Mucosa of gallbladder (tissue), 1 donor: ENCODE measurements around the gene POLA1. TPM values are rescaled to one million over a fixed set of nuclear protein-coding genes. Genes with fewer than 3 reads are reported as not detected.

Experiments used
- DNase-seq: peaks from one replicate; pipeline ENCODE4 v3.0.0-alpha.2; 2020; ENCODE audit warnings: low spot score
- total RNA-seq: library from RNA; stranded (reverse); gene quantifications from one replicate; pipeline ENCODE4 v1.2.1, GENCODE V29; 2021
- donor health status: DM: no; HTN: no; CAD: no.

The POLA1 gene
- total RNA-seq, 1 donor from 2014 or later, result 7.8 TPM

DNA sequence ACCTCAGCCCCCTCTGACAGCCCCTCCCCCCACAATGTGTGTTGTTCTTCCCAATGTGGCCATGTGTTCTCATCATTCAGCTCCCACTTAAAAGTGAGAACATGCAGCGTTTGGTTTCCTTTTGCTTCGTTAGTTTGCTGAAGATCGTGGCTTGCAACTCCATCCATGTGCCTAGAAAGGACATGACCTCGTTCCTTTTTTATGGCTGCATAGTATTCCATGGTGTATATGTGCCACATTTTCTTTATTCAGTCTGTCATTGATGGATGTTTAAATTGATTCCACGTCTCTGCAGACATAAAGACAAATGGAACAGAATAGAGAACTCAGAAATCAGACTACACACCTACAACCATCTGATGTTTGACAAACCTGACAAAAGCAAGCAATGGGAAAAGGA lies 276.1 kb downstream of the POLA1 start:
- no peak for DNase-seq

DNA sequence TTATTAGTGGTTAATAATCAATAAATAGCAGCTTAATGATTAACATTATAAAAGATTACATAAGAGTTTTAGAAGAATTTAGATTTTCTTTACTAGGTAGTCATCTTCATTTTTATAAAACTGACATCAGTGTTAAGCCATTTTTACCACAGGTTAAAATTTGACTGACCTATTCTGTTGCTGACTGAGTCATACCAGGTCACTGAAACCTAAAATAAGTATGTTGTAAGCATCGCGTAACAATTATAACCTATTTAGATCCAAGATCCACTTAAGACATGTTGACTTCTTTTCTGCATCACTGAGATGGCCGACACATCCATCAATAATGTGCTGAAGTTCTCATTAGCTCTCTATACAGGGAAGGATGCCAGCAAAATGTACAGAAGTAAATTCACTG lies 285.4 kb downstream of the POLA1 start:
- DNase-seq, result no peak

DNA sequence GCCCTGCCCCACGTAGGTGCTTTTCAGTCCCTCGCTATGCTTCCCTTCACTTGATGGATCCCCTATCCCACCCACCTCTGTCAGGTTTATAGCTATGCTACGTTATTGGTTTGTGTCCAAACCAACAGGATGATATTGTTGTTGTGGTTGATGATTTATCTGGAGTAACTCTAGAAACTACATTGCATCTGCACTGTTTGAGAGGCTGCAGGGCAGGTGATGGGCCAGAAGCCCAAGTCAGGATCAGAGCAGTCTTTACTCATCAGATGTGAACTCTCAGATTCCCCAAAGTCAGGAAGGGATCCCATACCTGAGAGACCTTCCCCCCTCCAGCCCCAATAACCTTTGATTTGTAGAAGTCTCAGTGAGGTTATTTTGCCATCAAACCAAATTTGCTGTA lies 287.3 kb downstream of the POLA1 start:
- no peak for DNase-seq

DNA sequence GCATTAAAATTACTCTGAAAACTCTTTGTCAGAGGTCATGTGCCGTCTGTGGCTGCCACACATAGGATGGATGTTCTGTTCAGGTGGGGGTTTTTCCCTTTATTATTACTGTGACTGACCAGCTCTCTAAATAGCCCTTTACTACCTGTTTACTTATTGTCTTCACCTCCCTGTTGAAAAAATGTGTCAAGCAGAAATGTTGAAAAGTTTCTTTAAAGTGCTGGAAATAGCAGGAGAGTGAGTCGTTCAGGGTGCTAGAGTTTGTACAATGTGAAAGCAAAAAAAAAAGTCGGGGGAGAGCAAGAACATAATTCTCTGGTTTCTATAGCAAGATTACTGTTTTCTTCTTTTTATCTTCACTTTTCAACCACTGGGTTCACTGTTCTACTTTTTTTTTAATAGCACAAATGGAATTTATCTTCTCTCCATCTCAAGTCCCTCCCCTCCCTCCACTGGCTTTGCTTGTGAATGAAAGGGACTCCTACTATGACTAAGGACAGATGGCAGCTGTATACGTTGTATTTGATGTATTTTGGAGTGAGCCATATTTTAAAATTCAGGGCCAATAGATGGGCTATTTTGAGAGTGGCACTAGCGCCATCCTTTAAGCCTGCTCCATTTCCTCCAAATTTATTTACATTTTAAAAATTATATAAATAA lies 288.7 kb downstream of the POLA1 start:
- no peak for DNase-seq

DNA sequence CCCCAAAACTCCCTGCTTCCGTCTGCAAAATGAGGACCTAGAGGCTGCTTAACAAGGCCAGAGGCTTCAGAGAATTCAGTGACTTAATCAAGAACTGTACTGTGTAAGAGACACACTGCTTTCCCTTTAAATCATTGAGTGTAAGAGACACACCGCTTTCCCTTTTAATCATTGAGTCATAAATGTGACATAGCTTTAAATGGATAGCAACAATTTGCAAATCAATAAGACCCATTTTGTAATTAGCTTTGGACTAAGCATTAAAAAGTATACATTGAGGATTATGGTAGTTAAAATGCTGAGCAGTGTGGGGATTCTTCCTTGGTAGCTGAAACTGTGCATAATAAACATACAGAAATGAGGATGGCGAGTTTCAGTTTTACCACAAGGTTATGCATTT lies 290.2 kb downstream of the POLA1 start:
- DNase-seq, result no peak

DNA sequence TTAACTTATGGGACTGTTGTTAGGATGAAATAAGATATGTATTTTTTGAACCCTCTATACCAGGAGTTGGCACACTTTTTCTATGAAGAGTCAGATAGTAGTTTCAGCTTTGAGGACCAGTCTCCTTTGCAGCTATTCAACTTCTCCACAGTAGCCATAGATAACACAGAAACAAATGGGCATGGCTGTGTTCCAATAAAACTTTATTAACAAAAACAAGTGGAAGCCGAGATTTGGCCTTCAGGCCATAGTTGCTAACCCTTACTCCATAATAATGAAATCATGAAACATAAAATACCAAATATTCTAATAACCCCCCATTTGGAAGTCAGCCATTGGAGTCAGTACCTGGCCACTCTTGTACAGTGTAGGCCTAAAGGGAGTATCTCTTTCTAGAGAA lies 291.4 kb downstream of the POLA1 start:
- no peak for DNase-seq

DNA sequence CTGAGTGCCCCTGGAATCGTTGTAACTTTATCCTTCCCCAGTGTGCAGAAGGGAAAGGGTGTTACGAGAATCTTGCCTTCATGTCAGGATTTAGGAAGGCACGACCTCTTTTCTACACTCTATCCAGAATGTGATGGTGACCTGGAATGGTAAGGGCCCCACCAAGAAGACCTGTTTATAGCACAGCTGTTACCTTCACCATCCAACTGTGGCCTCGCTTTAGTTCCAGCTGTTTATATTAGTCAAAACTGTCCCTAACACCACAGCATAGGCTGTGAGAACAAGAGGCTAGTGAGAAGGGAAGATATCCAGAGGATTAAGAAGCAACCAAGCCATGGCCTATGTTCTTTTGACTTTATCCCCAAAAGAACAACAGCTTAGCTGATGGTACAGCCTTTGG lies 294.0 kb downstream of the POLA1 start:
- DNase-seq, result no peak

DNA sequence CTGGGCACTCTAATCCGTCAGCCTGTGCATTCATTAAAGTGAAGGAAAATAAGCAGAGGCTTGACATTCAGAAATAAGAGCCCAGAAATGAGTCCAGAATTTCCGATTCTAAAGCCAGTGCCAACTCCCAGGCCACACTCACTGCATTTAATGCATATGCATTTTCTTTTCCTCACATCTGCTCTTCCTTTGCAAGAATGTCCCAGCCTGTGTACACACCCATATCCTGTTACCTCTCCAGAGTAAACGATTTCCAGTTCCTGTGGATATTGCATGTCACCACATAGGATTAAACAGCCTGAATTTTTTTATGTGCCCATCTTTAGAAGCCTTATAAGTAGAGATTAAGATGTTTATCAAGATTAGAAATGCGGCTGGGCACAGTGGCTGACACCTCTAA lies 294.6 kb downstream of the POLA1 start:
- no peak for DNase-seq

DNA sequence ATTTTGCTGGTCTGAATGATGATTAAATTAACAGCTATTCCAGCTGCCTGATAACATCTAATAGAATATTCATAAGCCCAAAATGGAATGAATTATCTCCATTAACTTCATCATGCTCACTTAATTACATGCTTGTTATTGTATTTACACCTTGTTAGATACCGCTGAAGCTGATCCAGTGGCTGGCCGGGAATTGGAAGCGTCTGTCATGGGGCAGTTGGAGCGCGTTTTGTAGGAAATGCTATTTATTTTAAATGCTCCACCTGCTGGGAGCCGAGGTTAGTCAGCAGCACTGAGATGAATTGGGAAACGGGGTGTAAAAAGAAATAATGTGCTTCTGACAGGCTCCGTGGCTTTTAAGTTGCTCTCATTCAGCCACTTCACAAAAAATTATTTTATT lies 296.8 kb downstream of the POLA1 start:
- no peak for DNase-seq

DNA sequence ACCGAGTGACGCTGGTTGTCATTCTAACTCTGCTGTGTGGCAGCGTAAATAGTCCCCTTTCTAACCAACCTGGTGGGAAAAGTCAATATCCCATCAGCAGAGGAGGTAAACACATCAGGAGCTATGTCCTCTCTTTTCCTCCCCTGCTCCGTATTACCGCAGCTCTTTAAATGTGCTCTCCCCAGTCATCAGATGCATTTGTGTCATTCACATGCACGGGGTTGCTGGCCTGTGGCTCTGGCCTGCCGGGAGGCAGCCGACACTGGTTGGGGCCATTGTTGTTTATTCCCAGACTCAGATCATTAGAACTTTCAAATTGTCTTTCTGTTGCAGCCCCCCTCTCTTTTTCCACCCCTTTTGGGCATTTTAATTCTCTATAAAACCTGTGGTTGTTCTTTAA lies 300.2 kb downstream of the POLA1 start:
- no peak for DNase-seq

DNA sequence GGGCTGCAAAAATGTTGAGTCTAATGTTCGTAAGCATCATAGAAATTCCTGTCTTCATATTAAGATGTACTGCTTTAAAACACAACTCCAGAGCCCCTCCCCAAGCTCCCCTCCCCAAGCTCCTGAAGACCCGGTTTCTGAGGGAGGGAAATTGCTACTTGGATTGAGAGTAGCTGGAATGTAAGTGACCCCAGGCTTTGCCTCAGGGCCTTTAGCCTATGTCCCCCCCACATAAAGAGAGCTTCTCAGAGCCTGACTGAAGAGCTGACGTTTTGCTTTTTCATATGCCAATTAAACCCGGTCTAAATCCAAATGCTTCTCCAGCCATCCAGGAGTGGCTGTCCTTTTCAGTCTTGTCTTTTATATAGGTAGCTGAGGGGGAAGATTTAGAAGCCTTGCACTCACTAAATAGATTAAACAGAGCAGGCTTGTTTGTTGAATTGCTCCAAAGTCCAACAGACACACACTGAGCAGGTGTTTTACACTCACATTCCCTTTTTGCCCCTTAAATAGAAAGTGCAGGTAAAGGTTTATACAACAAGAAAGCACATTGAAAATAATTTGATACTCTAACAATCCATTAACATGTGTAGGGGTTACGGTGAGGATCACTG lies 302.5 kb downstream of the POLA1 start:
- DNase-seq, result no peak

DNA sequence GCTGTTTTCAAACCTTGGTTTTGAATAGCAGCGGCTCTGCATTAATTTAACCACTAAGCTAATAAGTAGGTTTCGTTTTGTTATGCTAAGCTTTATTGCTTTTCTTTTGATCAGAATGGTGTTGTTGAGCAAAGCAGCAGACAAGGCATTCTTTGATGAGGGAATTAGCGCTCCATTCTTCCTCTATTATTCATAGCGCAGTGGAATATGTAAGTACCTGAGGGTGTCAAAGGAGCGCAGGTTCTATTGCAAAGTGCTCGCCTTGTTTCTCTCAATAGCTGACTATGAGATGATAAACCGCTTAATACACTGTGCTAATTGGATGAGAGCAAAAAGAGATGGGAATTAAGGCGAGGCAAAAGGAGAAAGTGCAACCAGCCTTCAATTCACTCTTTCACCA lies 305.8 kb downstream of the POLA1 start:
- DNase-seq, result no peak

DNA sequence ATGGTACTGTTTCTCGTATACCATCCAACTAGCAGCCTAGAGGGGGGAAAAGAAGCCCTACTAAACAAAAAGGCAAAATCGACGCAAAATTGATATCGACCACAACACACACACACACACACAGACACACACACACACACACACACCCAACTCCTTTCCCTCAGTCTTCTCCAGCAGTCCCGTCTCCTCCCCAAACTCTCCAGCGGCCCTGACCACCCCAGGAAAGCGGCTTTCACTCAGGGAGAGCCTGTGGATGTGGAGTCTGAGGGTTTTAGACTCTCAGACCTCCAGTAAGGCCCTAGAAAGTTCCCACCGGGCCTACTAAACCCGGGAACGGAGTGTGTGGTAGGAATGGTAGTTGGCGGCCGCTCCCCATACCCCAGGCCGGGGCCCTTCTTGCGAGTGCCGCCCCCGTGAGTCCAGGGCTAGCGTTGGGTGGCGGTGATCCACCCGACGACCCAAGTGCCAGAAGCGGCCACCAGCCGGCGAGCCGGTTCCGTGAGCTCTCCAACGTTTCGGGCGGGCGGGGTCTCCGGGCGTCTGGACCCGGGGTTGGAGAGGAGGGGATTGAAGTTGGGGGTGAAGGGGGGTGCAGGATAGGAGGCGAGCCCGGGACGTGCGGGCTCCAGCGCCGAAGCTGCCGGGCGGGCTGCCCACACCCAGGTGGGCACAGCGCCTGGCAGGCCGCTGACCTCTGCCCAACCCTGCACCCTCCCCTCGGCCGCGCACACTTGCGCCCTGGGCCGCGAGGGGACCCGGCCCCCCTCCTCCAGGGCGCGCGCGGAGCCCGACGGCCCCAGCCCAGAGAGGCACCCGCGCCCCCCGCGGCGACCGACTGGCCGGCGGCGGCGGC lies 308.3 kb downstream of the POLA1 start:
- DNase-seq, result no peak

DNA sequence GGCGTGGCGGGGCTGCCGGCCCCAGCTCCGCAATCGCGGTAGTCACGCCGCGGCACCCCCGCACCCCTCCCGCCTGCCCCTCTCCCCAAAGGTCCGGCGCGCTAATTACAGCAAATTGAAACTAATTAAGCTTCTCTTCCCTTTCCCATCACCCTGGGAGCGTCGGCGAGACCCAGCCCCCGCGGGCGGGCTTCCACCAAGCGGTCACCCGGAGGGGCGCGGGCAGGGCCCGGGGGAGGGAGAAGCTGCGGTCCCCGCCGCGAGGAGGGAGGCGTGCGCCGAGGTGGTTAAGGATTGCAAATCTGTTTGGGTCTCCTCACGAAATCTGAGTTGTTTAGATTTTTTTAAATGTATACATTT lies 308.9 kb downstream of the POLA1 start:
- no peak for DNase-seq

DNA sequence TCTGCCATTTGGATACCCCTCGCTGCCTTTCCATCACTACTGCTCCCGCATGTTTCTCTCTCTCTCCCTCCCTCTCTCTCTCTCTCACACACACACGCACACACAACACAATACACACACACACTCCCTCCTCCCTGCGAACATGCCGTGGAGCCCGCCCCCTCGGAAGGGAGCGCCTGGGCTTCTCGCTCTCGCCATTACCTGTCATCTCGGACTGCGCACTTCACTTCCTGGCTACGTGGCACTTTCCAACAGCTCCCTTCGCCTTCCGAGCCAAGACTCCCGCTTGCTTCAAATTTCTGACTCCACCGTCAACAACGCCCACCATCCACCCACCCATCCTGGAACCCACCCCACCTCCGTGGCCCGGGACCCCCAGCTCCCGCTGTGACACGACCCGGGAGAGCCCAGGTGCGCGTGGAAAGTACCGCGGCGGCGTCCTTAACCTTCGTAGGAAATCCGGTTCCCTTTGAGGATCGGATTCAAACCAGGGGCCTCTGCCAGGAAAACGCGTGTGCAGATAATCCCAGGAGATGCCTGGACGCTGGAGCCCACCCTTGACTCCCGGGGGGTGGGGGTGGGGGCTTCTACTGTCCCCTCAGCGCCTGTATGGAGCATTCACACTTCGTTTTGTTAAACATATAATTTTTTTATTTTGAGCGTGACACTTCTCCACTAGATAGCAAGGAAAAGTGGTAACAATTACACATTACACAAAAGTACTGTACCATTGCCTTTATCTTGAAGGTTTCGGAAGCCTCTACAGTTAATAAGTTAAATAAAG lies 309.5 kb downstream of the POLA1 start:
- DNase-seq, result no peak

DNA sequence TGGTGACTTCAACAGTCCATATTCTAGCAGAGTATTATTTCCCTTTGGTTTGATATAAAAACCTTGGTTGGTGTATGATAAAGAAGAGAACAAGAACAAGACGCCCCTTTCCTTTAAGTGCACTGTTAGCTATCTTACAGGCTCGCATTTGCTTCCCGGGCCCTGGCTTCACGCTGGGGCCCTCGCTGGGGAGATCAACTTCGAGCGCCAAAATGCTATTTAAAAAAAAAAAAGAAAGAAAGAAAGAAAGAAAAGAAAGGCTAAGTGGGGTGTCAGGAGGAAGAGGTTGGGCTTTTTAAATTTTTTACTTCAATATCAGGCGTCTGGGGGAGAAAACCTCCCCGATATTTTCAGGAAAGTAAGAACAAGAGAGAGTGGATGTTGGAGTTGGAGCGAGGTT lies 310.3 kb downstream of the POLA1 start:
- no peak for DNase-seq

DNA sequence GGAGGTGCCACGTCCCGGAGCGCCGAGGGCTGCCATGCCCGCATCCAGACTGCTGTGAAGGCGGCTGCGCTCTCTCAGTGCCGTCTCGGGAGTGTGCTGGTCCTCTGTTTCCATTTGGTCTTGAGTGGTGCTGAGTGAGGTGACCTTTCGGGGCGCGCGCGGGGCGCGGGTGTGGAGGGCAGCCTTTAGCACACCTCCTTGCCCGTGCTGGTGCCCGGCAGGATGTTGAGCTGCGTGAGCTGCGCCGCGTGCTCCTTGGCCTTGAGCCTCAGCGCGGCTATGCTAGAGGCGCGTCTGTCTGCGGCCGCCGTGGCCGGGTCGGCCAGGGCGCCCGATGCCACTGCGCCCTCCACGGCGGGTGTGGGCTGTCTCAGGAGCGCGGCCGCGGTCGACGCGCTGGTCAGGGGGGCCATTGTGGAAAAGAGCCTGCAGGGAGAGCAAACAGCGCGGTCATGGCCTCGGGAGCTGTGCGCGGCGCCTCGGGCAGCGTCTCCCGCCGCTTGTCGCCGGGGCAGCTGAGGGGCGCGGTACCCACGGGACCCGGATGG lies 310.8 kb downstream of the POLA1 start:
- no peak for DNase-seq

DNA sequence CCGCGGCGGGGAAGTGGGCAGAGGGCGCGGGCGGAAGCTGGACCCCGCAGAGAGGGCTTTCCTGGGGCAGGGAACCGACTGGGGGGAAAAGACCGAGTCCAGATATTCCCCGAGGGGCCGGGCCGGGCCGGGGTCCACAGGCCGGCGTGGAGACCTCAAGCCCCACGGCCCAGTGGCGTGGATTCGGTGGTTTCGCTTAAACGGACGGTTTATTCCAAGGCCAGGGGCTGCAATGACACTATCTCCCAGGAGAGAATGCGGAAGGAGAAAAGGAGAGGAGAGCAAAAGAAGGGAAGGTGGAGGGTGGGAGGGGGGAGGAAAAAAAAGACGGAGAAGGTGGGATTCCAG lies 311.3 kb downstream of the POLA1 start:
- DNase-seq, result no peak

DNA sequence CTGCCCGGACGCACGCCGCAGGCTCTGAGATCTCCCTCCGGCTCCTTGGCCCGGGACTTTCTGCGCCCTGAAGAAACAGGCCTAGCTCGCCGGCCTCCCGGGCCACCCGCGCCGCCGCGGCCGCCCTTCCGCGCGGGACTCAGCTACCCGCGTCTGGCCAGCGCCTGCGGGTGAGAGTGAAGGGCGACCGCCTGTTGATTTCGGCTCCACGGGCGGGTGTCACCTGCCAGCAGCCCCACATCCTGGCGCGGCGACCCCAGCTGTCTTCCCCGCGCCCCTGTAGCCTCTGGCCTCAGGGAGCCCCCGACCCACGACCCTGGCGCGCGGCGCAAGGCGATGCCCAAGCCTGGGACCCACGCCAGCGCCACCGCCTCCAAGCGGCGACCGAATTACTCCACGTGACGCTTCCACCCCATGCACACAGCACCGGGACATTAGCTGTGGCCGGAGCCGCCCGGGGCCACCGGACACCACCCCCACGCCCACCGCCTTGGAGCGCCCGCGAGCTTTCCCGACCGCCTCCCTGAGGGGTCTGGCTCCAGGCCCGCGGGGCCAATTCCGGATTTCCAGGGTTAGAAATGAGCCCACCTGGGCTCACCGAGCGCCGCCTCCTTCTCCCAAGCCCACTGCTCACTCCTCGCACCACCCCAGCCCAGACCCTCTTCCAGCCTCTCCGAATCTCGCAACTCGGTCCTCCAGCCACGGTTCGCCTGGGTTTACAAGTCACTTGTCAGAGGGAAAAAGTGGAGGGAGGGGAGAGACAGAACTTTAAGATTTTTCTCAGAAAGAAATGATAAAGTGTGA lies 311.9 kb downstream of the POLA1 start:
- no peak for DNase-seq

DNA sequence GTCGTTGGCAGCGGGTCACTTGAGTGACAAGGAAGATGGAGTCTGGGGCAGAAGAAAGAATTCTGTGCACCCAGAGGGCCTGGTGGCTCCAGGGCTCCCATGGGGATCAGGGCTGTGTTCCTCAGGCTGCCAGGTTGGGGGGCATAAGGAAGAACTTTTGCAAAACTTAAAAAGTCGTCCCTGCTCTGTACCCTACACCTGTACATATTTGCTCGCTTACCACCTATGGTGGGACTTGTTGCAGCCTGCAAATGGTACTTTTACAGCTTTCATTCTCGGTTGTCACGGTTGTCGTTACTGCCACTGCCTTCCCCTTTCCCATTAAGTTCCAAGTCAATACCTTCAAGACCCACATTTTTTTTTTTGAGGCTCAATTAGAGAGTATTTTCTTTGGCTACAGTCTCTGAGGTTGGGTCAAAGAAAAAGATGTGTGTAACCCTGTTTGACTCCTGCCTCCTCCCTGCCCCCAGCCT lies 312.9 kb downstream of the POLA1 start:
- DNase-seq, result no peak
